AG04450 (cell line): ENCODE data around the gene KRT72. TPM values are rescaled to one million over a fixed set of nuclear protein-coding genes. Genes with fewer than 3 reads are reported as not detected.

Experiments used
- CTCF ChIA-PET: fragments of 300-600, 350-600 bp; formaldehyde crosslinking; extraction: SDS; loops from one replicate; lab custom pipeline; 2022; ENCODE audit warnings: antibody characterized with exemption, inconsistent platforms; lab: Charles Lee
- POLR2A ChIA-PET: fragments of 350-600 bp; formaldehyde crosslinking; extraction: SDS; loops from one replicate; lab custom pipeline; 2021; ENCODE audit warnings: antibody characterized with exemption, inconsistent platforms; lab: Yijun Ruan, JAX
- DNase-seq: peaks from one replicate; pipeline ENCODE4 v3.0.0-alpha.2; 2011; ENCODE audit warnings: low read depth, low spot score
- H3K27ac ChIP-seq: one replicate; pipeline ENCODE4 v1.5.1; 2012; ENCODE audit warnings: low read depth, low read length, control low read depth
- H3K27me3 ChIP-seq: one replicate; pipeline ENCODE4 v1.6.0; 2012; ENCODE audit warnings: low read length; ENCODE audit not compliant: control insufficient read depth, insufficient read depth
- H3K4me3 ChIP-seq: 2 replicates; pipeline ENCODE4 v1.5.1; 2011; ENCODE audit warnings: mild to moderate bottlenecking, low read depth, low read length, control low read depth
- H3K9me3 ChIP-seq: 2 replicates; pipeline ENCODE4 v1.5.1; 2012; ENCODE audit warnings: low read length; ENCODE audit not compliant: control insufficient read depth, insufficient read depth
- CTCF ChIP-seq: IDR thresholded peaks from 2 replicates; pipeline ENCODE4 v1.5.1; 2011; ENCODE audit warnings: low read depth, low read length, control low read depth, inconsistent platforms
- polyA plus RNA-seq: library from polyadenylated mRNA; depleted of rRNA; stranded (reverse); fragments of >200 nt; gene quantifications from 2 replicates; pipeline ENCODE4 v1.2.3, GENCODE V29; 2011

The KRT72 gene
- polyA plus RNA-seq, 1 experiment = not detected

GRCh38 chr12:52606581-52607218 is 5.4 kb upstream of the KRT72 start:
- POLR2A ChIA-PET = no interaction called here
- Histone ChIP-seq H3K4me3 (no peak overlapping the region), H3K9me3 (no peaks in the 10 kb centered on the region), H3K27me3 (peaks cover 30% of the 10 kb centered on the region), H3K27ac (no peak overlapping the region)
- no peak for DNase-seq
- CTCF ChIA-PET = interaction anchor here (0.7 to 1.6 kb wide), 2 partner anchors 216 to 264 kb away, joined by 3 to 5 read pairs; no protein-coding TSS in a partner anchor
- TF ChIP-seq CTCF = no peak

DNA sequence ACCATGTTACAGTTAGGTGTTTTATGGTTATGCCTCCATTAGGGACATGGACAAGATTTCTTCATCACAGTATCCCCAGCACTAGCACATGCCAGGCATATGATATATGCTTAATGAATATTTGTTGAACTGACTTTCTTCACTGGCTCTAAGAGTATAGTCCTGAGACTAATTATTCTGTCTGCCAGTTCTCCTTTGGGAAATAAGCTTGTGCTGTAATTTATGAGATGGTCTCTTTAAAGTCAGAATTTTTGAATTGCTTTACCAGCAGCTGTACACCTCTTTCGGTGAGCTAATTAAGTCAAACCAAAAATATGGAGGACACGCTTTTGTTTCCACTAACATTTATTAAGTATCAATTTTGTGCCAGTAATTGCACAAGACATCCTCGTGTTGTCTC is 4.8 kb upstream of the KRT72 start:
- peaks cover 35% of the 10 kb centered on the region for H3K27me3 ChIP-seq
- H3K27ac ChIP-seq = no peak overlapping the region
- no peak for TF ChIP-seq CTCF
- H3K4me3 ChIP-seq = no peak overlapping the region
- no peak for DNase-seq
- ChIA-PET CTCF (interaction anchor here (0.7 to 1.6 kb wide), 2 partner anchors 216 to 265 kb away, joined by 3 to 5 read pairs; no protein-coding TSS in a partner anchor), POLR2A (no interaction called here)
- no peaks in the 10 kb centered on the region; the same call in 1 of the 2 replicates for H3K9me3 ChIP-seq

- H3K9me3 ChIP-seq = no peaks in the 10 kb centered on the region; the same call in 1 of the 2 replicates
- peaks cover 35% of the 10 kb centered on the region for H3K27me3 ChIP-seq
- no peak overlapping the region for H3K4me3 ChIP-seq
- ChIA-PET POLR2A (no interaction called here), CTCF (interaction anchor here (0.5 to 1.6 kb wide), 2 partner anchors 265 to 459 kb away, joined by 3 to 5 read pairs; no protein-coding TSS in a partner anchor)
- no peak overlapping the region for H3K27ac ChIP-seq
- DNase-seq = no peak
- no peak for TF ChIP-seq CTCF
Observed at GRCh38 chr12:52605542-52605941, 4.3 kb upstream of the KRT72 start.

DNA sequence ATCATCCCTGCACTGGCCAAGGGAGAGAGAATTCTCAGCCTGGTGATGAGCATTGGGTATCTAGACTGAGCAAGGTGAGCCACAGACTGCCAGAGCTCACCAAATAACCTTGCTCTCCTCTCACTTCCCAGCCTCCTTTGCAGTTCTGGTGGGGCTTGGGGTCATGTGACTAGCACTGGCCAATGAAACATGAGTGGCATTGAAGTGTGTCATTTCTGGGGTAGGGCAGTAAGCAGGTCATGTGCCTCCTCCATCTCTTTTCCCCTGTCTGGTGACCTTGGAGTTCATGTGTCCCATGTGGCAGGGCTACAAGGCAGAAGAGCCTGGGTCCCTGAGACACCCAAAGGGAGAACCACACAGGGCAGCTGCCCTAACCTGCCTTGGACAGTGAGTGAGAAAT is 3.6 kb upstream of the KRT72 start:
- H3K27me3 ChIP-seq = peaks cover 40% of the 10 kb centered on the region
- H3K27ac ChIP-seq = no peak overlapping the region
- TF ChIP-seq CTCF = no peak
- ChIA-PET CTCF (interaction anchor here (0.5 to 1.6 kb wide), 2 partner anchors 266 to 458 kb away, joined by 3 to 5 read pairs; no protein-coding TSS in a partner anchor), POLR2A (no interaction called here)
- no peak overlapping the region for H3K4me3 ChIP-seq
- H3K9me3 ChIP-seq = no peaks in the 10 kb centered on the region; the same call in 1 of the 2 replicates
- no peak for DNase-seq

DNA sequence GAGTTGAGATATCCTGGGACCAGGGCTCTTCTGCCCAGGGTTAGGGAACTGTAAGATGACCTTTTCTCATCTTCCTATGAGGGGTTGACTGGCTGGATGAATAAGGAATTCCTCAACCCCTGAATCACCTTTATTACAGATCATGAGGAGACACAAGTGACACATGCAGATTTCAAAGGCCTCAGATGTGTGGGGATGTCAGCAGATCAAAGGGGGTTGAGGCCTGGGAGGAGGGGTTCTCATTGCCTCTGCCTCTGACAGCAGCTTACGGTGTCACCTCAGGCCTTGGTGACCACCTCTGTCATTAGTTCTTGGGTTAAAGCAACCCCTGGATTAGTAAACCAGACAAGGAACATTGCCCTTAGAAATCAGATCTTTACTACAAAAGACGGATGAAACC is 2.1 kb upstream of the KRT72 start:
- Histone ChIP-seq H3K27me3 (peaks cover 43% of the 10 kb centered on the region), H3K4me3 (no peak overlapping the region), H3K9me3 (no peaks in the 10 kb centered on the region; the same call in 1 of the 2 replicates), H3K27ac (no peak overlapping the region)
- DNase-seq = no peak
- ChIA-PET CTCF (no interaction called here), POLR2A (no interaction called here)
- no peak for TF ChIP-seq CTCF
